GM21367 (cell line): ENCODE measurements around the gene KIAA1217.

Source experiments
- ATAC-seq: cut with Tn5 transposase; IDR thresholded peaks from one replicate; pipeline ENCODE4 v1.9.1; 2021; ENCODE audit not compliant: unreplicated experiment

KIAA1217 gene

DNA sequence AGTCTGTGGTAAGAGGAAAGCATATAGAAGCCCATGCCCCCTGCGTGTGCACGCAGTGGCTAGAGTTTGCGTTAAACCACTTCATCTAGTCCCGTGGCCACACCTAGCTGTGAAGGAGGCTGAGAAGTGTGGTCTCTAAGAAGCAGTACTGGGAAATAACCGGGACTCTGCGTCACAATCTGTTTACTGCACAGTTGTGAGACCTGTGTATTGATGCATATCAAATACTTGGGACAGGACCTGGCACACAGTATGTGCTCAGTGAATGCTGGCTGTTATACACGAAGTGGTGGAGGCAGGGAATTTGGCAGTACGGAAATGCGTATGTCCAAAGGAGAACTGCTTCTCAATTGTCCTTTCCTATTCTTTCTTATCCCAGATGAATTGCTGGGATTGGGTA lies 365.2 kb downstream of the KIAA1217 start:
- ATAC-seq = no peak

DNA sequence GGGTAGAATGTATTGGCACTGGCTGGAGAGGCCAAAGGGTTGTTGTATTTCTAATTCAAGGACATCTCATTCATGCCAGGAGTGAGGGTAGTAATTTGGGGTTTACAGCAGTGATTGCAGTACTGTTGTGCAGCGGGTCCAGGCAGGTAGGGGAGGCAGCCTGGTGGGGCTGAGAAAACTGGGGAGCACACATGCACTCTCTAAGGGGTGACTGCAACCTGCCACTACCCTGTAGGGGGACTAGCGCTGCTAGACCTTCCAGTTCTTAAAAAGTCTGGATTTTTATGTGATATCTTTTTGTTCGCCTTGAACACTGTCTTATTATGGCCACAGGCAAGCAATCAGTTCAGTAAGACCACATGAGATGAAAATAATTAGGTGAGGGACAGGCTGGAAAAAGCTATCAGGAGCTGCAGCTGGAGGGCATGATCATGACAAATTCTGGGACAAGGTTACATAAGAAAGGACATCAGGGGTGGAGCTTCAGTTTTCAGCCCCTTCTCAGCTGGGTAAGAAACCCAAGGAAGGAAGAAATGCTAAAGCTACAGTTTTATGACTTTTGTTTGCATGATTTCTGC lies 365.7 kb downstream of the KIAA1217 start:
- no peak for ATAC-seq

DNA sequence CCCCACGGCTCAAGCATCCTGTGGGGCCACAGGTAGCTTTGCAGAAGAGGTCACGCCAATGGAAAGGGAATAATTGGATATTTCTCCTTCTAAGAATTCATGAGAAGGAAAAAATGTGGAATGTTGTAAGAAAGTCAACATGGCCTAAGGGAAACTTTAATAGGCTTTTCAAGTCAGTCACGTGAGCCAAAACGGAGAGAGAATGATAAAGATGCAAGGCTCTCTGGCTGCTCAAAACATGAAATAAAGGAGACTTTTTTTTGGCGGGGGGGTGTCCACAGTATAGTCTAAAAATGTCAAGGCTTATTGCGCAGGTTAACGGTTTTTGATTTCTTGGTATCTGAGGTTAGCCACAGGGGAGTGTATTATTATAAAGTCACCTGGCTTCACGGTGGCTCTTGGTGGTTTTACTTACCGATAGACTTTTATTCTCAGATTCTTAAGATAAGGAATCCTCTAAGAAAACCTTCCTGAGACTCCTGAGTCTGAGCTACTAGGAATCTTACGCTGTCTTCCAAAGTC lies 366.6 kb downstream of the KIAA1217 start:
- ATAC-seq = no peak

DNA sequence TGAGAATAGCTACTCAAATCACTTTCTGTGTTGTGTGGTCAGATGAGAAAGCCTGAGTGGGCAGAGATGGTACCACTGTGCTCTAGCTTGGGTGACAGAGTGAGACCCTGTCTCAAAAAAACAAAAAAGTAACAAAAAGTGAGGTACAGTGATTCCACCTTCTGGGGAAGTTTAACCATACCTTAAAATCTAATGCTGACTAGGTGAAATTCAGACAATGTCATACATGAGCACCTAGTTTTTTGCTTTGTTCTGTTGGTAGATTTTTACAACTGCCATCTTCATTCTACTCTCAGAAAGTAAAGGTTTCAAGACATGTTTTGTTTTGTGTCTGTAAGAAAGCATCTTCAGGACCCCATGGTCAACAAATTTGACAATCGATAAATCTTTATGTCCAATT lies 370.5 kb downstream of the KIAA1217 start:
- ATAC-seq = no peak

DNA sequence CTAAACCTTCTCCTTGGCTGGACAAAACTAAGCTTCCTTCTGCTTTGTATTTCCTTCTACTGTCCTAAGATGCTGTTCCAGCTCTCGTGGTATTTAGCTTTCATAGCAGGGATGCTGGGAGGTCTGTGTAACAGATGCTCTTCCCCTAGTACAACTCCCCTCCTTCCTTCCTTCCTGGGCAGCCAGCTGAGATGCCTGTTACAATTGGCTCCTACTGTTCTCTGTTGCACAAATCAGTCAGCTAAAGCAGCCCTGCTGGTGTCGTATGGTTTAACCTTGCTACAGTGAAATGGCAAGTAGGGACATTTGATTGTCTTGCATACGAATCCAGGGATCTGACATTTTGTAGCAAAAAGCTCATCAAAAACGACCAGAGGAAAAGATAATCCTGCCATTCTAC lies 371.0 kb downstream of the KIAA1217 start:
- ATAC-seq = no peak

DNA sequence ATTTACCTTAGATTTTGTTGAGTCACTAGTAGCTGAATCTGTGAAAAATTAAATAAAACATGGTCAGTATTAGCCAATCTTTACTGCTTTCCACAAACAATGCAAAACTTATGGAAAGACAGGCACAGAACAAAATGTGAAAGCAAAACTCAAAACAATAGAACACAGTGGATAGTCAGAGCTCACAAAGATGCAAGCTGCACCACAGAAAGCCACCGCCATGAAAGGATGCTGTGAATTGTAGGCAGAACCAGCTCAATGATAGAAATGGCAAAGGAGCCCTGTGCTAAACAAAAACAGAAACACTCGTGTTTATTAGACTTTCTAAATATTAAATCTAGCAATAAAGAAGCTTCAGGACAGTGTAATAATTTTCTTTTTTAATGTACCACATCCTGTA lies 380.3 kb downstream of the KIAA1217 start:
- no peak for ATAC-seq

DNA sequence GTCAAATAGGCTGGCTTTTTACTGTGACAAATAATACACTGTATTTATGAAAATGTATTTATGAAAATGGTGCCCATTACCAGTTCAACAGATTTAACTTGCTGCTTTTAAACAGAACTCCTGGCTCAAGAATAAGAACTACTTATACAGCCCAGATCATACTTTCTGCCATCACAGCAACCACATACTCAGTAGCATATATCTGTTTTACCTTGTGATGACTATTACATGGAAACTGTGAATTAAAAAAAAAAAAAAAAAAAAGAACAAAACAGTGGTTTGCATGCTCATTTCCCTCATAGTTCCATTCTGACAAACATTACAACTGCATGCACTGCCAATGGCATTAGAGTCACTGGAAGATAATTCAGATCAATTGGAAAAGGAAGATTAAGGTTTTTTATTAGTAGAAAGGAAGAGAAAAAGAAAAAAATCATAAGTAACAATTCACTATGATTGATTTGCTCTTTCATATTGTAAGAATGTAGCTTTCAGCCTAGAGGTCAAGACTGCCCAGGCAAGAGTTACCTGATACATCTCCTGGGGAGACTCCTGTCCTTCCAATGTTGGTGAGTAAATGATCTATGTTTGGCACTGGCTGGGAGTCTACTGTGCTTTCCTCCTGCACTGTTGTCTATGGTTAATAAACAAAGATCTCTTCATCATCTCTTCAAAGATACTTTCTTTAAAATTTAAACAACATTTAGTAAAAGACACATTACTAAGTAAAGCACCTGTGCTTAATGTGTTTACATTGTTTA lies 381.9 kb downstream of the KIAA1217 start:
- no peak for ATAC-seq

DNA sequence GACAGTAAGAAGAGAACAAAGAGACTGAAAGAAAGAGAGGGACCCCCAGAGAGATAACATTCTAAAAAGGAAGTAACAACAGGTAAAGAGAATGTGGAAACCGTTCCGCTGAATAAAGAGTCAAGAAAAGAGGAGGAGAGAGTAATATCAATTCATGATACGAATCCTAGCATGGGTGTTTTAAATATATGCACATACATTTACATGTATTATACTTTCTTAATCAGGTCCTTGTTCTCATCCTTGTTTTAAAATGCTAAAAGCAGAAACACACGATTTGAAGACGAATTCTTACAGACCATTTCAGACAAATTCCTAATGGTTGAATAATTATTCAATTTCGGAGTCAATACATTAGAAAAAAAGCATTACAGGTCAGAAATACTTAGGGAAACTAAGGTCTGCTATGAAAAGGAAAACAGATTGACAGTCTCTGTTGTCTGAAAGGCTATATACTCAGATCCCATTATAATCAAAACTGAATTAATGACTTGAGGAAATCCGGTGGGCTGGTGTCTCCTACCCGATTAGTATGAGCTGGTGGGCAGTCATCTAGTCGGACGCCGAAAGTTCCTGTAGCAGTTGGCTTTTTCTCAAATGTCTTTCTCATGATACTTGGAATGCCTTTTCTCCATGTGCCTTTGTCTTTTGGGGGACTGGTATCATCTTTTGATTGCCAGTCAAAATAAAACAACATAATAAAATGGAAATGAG lies 387.4 kb downstream of the KIAA1217 start:
- no peak for ATAC-seq

DNA sequence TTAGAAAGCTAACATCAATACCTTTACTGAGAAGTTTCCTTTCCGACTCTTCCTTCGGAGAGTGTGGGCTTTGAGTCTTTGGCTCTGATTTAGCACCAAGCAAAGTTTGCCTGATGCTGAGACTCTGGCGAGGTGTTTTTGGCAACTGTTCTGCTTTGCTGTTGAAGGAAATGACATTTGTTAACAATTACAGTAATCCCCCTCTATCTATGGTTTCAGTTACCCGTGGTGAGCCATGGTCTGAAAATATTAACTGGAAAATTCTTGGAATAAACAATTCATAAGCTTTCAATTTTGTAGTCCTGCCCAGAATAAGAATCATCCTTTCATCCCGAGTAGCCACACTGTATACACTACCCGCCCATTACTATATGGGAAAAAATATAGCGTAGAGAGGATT lies 388.5 kb downstream of the KIAA1217 start:
- no peak for ATAC-seq
